NCI-H345 (cell line): Measurements from ENCODE around the gene HTR5A.
"Not testable (repeated sequence)": the region's sequence is repeated elsewhere in the genome, so short reads cannot be mapped to it uniquely, and the experiment has no call there.

Experiments used
- DNase-seq: peaks from one replicate; lab custom pipeline; 2025; lab: John Stamatoyannopoulos, UW

Gene HTR5A

DNA sequence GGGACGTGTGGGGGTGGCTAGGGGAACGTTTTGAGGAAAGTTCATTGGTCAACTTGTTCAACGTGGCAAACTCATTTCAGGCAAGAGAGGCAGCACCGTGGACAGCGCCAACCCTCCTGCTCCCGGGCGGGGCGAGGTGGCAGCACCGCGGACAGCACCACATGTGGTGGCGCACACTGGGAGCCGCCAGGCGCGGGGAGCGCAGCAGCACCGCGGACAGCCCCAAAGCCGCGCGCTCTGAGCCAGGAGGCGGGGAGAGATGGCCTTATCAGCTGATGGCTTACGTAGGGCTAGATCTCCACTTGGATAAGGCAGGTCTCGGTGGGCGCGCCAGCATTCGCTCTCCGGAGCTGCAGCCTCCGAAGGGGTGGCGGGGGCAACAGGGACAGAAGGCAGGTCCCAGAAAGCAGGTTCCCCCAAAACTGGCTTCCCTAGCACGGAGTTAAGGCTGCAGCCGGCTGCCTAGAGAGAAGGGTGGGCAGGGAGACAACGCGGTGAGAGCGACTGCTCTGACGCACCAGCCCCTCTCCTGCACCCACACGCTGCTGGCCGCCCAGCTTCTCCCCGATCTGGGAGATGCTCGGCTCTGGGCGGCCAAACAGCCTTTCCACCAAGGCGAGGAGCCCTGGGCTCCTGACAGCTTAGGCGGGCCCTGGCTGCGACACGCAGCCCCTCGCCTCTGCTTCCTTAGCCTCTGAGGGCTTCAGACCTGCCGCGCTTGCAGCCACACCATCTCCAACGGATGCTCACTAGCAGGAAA is at the start of gene HTR5A:
HTR5A (plus strand) TSS at position 333 of the 760 bp plus-strand sequence. CDS start 576 bp downstream, outside the sequence.
- peak; percentile 54 for DNase-seq

- DNase-seq: no peak
Observed at GRCh38 chr7:155020996-155021395, 49.1 kb upstream of the HTR5A start.

DNA sequence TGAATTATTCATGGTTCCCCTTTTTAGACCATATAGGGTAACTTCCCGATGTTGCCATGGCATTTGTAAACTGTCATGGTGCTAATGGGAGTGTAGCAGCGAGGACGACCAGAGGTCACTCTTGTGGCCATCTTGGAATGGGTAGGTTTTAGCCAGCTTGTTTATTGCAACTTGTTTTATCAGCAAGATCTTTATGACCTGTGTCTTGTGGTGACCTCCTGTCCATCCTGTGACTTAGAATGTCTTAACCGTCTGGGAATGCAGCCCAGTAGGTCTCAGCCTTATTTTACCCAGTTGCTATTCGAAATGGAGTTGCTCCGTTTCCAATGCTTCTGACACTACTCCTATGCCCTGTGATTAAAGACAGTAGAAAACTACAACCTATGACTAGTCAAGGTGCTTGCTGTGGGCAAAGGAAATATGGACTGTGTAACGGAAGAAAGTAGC is 48.4 kb upstream of the HTR5A start:
- no peak for DNase-seq

GRCh38 chr7:155027879-155028278 is 42.2 kb upstream of the HTR5A start:
- DNase-seq: no peak

GRCh38 chr7:155032978-155033377 is 37.1 kb upstream of the HTR5A start:
- no peak for DNase-seq

DNA sequence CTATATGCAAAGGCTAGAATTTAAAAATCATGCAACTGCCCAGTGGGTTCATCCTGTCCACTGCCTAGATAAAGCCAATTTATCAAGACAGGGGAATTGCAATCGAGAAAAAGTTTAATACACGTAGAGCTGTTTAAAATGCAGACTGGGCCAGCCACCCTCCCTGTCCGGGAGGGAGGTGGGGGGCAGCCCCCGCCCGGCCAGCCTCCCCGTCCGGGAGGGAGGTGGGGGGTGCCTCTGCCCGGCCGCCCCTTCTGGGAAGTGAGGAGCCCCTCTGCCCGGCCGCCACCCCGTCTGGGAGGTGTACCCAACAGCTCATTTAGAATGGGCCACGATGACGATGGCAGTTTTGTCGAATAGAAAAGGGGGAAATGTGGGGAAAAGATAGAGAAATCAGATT is 35.6 kb upstream of the HTR5A start:
- not testable (repeated sequence) for DNase-seq

GRCh38 chr7:155038335-155038734 is 31.8 kb upstream of the HTR5A start:
- no peak for DNase-seq

- DNase-seq: no peak
Observed at GRCh38 chr7:155043756-155044155, 26.4 kb upstream of the HTR5A start.

GRCh38 chr7:155048006-155048405 is 22.1 kb upstream of the HTR5A start:
- DNase-seq: no peak

DNA sequence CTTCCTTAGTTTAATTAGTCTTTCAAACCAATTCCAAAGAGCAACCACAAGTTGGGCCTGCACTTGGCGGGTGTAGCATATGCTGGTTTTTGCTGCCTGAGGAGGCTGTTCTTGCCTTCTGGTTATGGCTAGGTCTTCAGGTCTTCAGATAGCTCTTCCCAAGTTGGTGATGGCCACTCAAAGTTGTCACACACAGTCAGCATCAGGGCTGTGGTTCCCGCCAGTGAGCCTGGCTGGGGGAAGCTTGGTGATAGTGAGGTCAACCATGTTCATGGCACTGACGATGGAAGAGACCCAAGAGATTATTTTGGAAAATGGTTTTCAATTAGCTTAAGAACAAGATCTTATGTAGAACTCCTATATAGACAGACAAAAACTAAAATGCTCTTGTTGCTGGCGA is 18.8 kb upstream of the HTR5A start:
- DNase-seq: no peak

DNA sequence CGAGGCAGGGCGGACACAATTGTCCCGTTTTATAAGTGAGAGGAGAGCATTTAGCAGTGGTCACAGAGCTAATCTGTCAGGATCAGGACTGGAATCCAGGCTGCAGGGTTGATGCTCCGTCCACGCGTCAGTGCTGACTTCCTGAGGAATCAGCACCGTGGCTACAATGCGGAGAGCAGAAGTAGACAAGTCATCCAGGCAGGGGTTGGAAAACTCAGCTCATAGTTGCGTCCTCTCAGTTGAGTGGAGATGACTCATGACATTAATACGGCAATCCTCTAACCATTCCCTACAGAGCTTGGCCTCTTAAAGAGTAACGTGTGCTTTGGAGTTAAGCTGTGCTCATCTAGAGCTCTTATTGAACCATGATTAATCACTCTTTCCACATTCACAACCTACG is 17.1 kb upstream of the HTR5A start:
- no peak for DNase-seq

GRCh38 chr7:155054761-155055160 is 15.4 kb upstream of the HTR5A start:
- no peak for DNase-seq

DNA sequence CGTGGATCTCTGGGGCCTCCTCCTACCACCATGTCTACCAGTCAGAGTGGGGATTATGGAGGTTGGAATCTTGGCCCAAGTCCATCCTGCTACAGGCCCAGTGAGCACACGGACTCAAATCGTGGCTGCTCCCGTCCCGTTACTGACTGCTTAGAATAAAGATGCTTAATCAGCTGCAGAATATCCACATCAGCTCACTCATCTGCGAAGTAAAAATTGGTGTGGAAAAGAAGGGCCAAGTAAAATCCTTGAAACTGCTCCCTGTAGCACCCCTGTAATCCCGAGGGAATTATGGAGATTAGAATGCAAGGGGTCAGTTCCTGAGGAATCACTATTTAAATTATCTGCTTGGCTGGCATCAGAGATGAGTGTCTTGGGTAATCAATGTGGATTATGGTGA is 13.0 kb upstream of the HTR5A start:
- DNase-seq: no peak

DNA sequence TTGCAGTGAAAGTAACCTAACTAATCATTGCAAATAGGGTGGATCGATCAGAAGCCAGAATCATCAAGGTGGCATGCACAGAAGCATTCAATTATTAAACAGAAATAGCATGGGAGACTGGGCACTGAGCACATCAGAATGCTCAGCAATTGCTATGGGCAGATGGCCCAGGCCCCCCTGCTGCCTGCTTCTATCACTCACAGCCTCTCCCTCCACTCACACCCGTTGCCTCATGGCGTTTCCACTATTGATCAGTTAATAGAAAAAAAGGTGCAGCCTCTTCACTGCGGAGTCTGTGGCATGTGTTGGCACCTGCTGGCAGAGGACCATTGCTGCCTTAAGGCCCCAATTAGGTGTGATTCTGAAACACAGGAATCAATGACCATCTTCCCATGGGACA is 11.2 kb upstream of the HTR5A start:
- DNase-seq: no peak

- DNase-seq: no peak
Observed at GRCh38 chr7:155059703-155060102, 10.4 kb upstream of the HTR5A start.

DNA sequence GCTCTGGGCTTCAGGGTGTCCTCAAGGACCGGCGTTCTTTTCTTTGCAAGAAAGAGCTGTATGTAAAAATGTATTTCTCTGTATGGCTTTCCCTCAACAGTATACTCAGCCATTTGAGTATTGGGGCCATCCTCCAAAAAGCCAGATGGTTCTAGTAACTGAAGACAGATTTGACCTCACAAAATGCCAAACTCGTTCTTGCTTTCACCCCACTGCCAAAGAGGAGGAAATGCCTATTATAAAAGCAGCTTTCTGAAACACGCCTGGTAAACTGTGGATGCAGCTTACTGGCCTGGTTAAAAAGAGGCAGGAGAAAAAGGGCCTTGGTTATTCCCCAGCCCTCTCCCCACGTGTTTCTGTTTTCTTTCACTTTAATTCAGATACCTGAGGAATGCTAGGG is 7.7 kb upstream of the HTR5A start:
- no peak for DNase-seq

DNA sequence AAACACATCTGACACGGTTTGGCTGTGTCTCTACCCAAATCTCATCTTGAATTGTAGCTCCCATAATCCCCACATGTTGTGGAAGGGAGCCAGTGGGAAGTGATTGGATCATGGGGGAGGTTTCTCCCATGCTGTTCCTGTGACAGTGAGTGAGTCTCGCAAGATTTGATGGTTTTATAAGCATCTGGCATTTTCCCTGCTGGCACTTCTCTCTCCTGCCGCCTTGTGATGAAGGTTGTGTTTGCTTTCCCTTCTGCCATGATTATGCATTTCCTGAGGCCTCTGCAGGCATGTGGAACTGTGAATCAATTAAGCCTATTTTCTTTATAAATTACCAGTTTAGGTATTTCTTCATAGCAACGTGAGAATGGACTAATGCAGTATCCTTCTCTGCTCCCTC is 5.9 kb upstream of the HTR5A start:
- DNase-seq: no peak

DNA sequence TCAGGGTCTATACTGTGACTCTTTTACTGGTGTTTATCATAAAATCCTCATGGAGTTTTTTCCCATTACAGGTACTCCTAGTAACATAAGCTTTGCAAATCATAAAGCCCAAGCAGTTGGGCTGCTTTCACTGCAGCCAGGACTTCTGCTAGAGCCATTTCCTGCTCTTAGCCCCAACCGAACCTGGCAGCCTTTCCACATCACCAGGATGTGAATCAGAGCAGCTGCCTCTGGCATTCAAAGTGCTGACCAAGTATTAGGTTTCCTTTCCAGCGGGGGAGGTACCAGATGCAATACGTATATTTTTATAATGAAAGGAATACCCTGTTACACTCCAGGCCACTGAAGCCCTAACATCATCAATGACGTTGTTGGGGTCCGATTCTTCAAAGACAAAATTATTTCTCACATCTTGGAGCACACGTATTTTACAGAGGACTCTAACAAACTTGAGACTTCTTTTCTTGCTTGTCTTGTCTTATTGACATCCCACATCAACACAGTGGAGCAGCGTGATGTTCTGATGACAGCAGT is 3.6 kb upstream of the HTR5A start:
- peak; percentile 34 for DNase-seq

DNA sequence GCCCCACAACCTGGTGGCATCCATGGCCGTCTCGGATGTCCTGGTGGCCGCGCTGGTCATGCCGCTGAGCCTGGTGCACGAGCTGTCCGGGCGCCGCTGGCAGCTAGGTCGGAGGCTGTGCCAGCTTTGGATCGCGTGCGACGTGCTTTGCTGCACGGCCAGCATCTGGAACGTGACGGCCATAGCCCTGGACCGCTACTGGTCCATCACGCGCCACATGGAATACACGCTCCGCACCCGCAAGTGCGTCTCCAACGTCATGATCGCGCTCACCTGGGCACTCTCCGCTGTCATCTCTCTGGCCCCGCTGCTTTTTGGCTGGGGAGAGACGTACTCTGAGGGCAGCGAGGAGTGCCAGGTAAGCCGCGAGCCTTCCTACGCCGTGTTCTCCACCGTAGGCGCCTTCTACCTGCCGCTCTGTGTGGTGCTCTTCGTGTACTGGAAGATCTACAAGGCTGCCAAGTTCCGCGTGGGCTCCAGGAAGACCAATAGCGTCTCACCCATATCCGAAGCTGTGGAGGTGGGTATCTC is 1.1 kb downstream of the HTR5A start:
- no peak for DNase-seq

DNA sequence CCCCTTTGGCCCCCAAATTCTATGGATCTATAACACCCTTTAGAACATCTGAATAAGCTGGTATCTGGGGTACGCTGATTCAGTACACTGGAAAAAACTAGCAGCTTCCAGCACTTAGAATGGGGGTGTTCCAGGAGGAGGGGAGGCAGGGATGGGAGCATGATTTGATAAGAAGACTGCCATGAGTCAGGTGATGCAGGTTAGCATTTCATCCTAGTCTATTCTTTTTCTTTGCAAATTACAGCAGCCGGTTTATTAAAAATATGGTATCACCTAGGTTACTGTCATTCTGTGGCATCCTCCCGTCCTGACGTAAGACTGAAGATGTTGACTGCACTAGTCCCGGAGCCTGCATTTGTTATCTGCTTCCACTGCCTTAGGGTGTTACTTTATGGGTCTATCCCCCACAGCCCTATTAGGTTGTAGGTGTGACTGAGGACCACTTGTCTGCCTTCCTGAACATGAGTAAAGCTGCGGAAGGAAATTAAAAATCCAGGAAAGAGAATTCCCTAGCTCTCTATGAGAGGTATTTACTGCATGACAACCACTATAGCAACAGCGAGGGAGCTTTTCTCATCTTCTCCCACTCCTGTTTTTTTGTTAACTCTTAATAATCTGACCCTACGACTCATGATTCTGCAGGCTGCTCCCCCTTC is 1.9 kb downstream of the HTR5A start:
- DNase-seq: no peak

- no peak for DNase-seq
Observed at GRCh38 chr7:155073922-155074321, 3.8 kb downstream of the HTR5A start.

- DNase-seq: no peak
Observed at GRCh38 chr7:155084021-155084420, 13.9 kb downstream of the HTR5A start.

GRCh38 chr7:155084969-155085368 is 14.8 kb downstream of the HTR5A start:
- no peak for DNase-seq
